ENCODE data around the gene LARP1B.

- TF ChIP-seq, protein P1, sequence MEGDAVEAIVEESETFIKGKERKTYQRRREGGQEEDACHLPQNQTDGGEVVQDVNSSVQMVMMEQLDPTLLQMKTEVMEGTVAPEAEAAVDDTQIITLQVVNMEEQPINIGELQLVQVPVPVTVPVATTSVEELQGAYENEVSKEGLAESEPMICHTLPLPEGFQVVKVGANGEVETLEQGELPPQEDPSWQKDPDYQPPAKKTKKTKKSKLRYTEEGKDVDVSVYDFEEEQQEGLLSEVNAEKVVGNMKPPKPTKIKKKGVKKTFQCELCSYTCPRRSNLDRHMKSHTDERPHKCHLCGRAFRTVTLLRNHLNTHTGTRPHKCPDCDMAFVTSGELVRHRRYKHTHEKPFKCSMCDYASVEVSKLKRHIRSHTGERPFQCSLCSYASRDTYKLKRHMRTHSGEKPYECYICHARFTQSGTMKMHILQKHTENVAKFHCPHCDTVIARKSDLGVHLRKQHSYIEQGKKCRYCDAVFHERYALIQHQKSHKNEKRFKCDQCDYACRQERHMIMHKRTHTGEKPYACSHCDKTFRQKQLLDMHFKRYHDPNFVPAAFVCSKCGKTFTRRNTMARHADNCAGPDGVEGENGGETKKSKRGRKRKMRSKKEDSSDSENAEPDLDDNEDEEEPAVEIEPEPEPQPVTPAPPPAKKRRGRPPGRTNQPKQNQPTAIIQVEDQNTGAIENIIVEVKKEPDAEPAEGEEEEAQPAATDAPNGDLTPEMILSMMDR (IDR thresholded peaks at IDR 0.05; ENCODE audit: low read depth, low read length, missing input control): no peak
- TF ChIP-seq GABPA (IDR thresholded peaks at IDR 0.05 in 1 of 2, conservative IDR thresholded peaks at IDR 0.05 in 1 of 2) (no peak), TAF1 (conservative IDR thresholded peaks at IDR 0.05) (no peak), FOXA1 (IDR thresholded peaks at IDR 0.05) (no peak), RAD21 (IDR thresholded peaks at IDR 0.05) (peak in 1 of 2 donors; percentile 53)
- TF ChIP-seq, protein P2, sequence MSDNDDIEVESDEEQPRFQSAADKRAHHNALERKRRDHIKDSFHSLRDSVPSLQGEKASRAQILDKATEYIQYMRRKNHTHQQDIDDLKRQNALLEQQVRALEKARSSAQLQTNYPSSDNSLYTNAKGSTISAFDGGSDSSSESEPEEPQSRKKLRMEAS (IDR thresholded peaks at IDR 0.05): no peak
Observed at GRCh38 chr4:128061566-128062536, 739 bp downstream of the LARP1B start.
